ENCODE data around the gene CLDN2.

The CLDN2 gene

GRCh38 chrX:106903856-106904528 lies 16.2 kb upstream of the CLDN2 start:
- no peak overlapping the region for H2BK120ac ChIP-seq (ENCODE audit: low read depth, low read length)
- H3K9ac ChIP-seq (ENCODE audit: low read depth, low read length, poor library complexity): no peak overlapping the region
- no peak overlapping the region for H3K14ac ChIP-seq (ENCODE audit: low read length)
- no peak overlapping the region for H3K4me2 ChIP-seq (ENCODE audit: insufficient read depth, low read length, poor library complexity, severe bottlenecking)
- peak overlapping the region; percentile 70 for H3K27ac ChIP-seq (replicated peaks; ENCODE audit: low read length)
- no peak overlapping the region for H2BK12ac ChIP-seq (ENCODE audit: low read length)
- H4K91ac ChIP-seq (ENCODE audit: low read depth, low read length, poor library complexity): no peak overlapping the region
- no CpG with 5 or more reads among the region's 5 CpGs for WGBS, 2 donors (ENCODE audit: extremely low coverage in 2 of 2, insufficient read length in 2 of 2, insufficient replicate concordance in 1 of 2)
- H3K27me3 ChIP-seq (ENCODE audit: control insufficient read depth in 3 of 3, insufficient read depth in 3 of 3, low read depth in 1 of 3, low read length in 3 of 3): peaks cover 0 to 13% (median 0%) of the 10 kb centered on the region in 3 experiments
- H3K23ac ChIP-seq (ENCODE audit: low read depth, low read length, poor library complexity): no peak overlapping the region
- H3K4me1 ChIP-seq (ENCODE audit: control insufficient read depth in 2 of 2, insufficient read depth in 1 of 2, low read depth in 1 of 2, low read length in 2 of 2): peaks cover 0 to 8% of the 10 kb centered on the region in 2 donors
- H2BK15ac ChIP-seq (ENCODE audit: low read length): no peak overlapping the region
- H3K18ac ChIP-seq (ENCODE audit: low read length): peak overlapping the region; percentile 58
- H4K8ac ChIP-seq (ENCODE audit: low read depth, low read length): no peak overlapping the region
- H2BK5ac ChIP-seq (ENCODE audit: low read length): no peak overlapping the region
- no peak for DNase-seq (ENCODE audit: low spot score)
- no peaks in the 10 kb centered on the region for H3K79me1 ChIP-seq (ENCODE audit: low read depth, low read length)
- no peak overlapping the region for H2AK5ac ChIP-seq (ENCODE audit: low read depth, low read length)
- H3K4ac ChIP-seq (ENCODE audit: low read length): no peak overlapping the region
- H3K4me3 ChIP-seq (ENCODE audit: low read length in 2 of 2): no peak overlapping the region
- H3K9me3 ChIP-seq (replicated peaks in 1 of 2; ENCODE audit: control insufficient read depth in 2 of 2, insufficient read depth in 1 of 2, low read depth in 1 of 2, low read length in 2 of 2): no peaks in the 10 kb centered on the region
- H2AFZ ChIP-seq (ENCODE audit: low read length): no peak overlapping the region
- H3K36me3 ChIP-seq (replicated peaks in 1 of 2; ENCODE audit: control insufficient read depth in 2 of 2, insufficient read depth in 2 of 2, low read length in 2 of 2): no peaks in the 10 kb centered on the region

GRCh38 chrX:106905064-106905708 lies 15.0 kb upstream of the CLDN2 start:
- WGBS, 2 donors (ENCODE audit: extremely low coverage in 2 of 2, insufficient read length in 2 of 2, insufficient replicate concordance in 1 of 2): no CpG with 5 or more reads among the region's 5 CpGs

GRCh38 chrX:106906361-106906760 lies 13.8 kb upstream of the CLDN2 start:
- H3K14ac ChIP-seq (ENCODE audit: low read length): no peak overlapping the region
- H3K79me1 ChIP-seq (ENCODE audit: low read depth, low read length): no peaks in the 10 kb centered on the region
- H2AK5ac ChIP-seq (ENCODE audit: low read depth, low read length): no peak overlapping the region
- H3K9ac ChIP-seq (ENCODE audit: low read depth, low read length, poor library complexity): no peak overlapping the region
- no peak overlapping the region for H4K8ac ChIP-seq (ENCODE audit: low read depth, low read length)
- H4K91ac ChIP-seq (ENCODE audit: low read depth, low read length, poor library complexity): no peak overlapping the region
- H3K18ac ChIP-seq (ENCODE audit: low read length): no peak overlapping the region
- no peaks in the 10 kb centered on the region for H3K36me3 ChIP-seq (replicated peaks in 1 of 2; ENCODE audit: control insufficient read depth in 2 of 2, insufficient read depth in 2 of 2, low read length in 2 of 2)
- H2BK15ac ChIP-seq (ENCODE audit: low read length): no peak overlapping the region
- no peak overlapping the region for H3K4me3 ChIP-seq (ENCODE audit: low read length in 2 of 2)
- no peak overlapping the region for H3K27ac ChIP-seq (replicated peaks; ENCODE audit: low read length)
- H3K4me2 ChIP-seq (ENCODE audit: insufficient read depth, low read length, poor library complexity, severe bottlenecking): no peak overlapping the region
- no peak overlapping the region for H2BK5ac ChIP-seq (ENCODE audit: low read length)
- no peaks in the 10 kb centered on the region for H3K9me3 ChIP-seq (replicated peaks in 1 of 2; ENCODE audit: control insufficient read depth in 2 of 2, insufficient read depth in 1 of 2, low read depth in 1 of 2, low read length in 2 of 2)
- no CpG with 5 or more reads among the region's 6 CpGs for WGBS, 2 donors (ENCODE audit: extremely low coverage in 2 of 2, insufficient read length in 2 of 2, insufficient replicate concordance in 1 of 2)
- H2BK120ac ChIP-seq (ENCODE audit: low read depth, low read length): no peak overlapping the region
- no peak overlapping the region for H2AFZ ChIP-seq (ENCODE audit: low read length)
- no peak overlapping the region for H2BK12ac ChIP-seq (ENCODE audit: low read length)
- H3K27me3 ChIP-seq (ENCODE audit: control insufficient read depth in 3 of 3, insufficient read depth in 3 of 3, low read depth in 1 of 3, low read length in 3 of 3): peaks cover 0 to 14% (median 0%) of the 10 kb centered on the region in 3 experiments
- no peak overlapping the region for H3K23ac ChIP-seq (ENCODE audit: low read depth, low read length, poor library complexity)
- no peak overlapping the region for H3K4ac ChIP-seq (ENCODE audit: low read length)
- H3K4me1 ChIP-seq (ENCODE audit: control insufficient read depth in 2 of 2, insufficient read depth in 1 of 2, low read depth in 1 of 2, low read length in 2 of 2): peaks cover 0 to 8% of the 10 kb centered on the region in 2 donors
- DNase-seq (ENCODE audit: low spot score): no peak

More at GRCh38 chrX:106905064-106905708, 15.0 kb upstream of the CLDN2 start:
- H3K4me1 ChIP-seq (ENCODE audit: control insufficient read depth in 2 of 2, insufficient read depth in 1 of 2, low read depth in 1 of 2, low read length in 2 of 2): peaks cover 0 to 8% of the 10 kb centered on the region in 2 donors
- H2BK15ac ChIP-seq (ENCODE audit: low read length): no peak overlapping the region
- no peak overlapping the region for H2BK12ac ChIP-seq (ENCODE audit: low read length)
- no peak overlapping the region for H3K14ac ChIP-seq (ENCODE audit: low read length)
- H2BK5ac ChIP-seq (ENCODE audit: low read length): no peak overlapping the region
- H3K27me3 ChIP-seq (ENCODE audit: control insufficient read depth in 3 of 3, insufficient read depth in 3 of 3, low read depth in 1 of 3, low read length in 3 of 3): peaks cover 0 to 16% (median 0%) of the 10 kb centered on the region in 3 experiments
- DNase-seq (ENCODE audit: low spot score): no peak
- H3K79me1 ChIP-seq (ENCODE audit: low read depth, low read length): no peaks in the 10 kb centered on the region
- H3K4me3 ChIP-seq (ENCODE audit: low read length in 2 of 2): no peak overlapping the region
- no peak overlapping the region for H2AFZ ChIP-seq (ENCODE audit: low read length)
- H4K91ac ChIP-seq (ENCODE audit: low read depth, low read length, poor library complexity): no peak overlapping the region
- H3K27ac ChIP-seq (replicated peaks; ENCODE audit: low read length): no peak overlapping the region
- H2AK5ac ChIP-seq (ENCODE audit: low read depth, low read length): no peak overlapping the region
- no peaks in the 10 kb centered on the region for H3K9me3 ChIP-seq (replicated peaks in 1 of 2; ENCODE audit: control insufficient read depth in 2 of 2, insufficient read depth in 1 of 2, low read depth in 1 of 2, low read length in 2 of 2)
- H3K23ac ChIP-seq (ENCODE audit: low read depth, low read length, poor library complexity): no peak overlapping the region
- H4K8ac ChIP-seq (ENCODE audit: low read depth, low read length): no peak overlapping the region
- no peaks in the 10 kb centered on the region for H3K36me3 ChIP-seq (replicated peaks in 1 of 2; ENCODE audit: control insufficient read depth in 2 of 2, insufficient read depth in 2 of 2, low read length in 2 of 2)
- H3K4me2 ChIP-seq (ENCODE audit: insufficient read depth, low read length, poor library complexity, severe bottlenecking): no peak overlapping the region
- no peak overlapping the region for H3K4ac ChIP-seq (ENCODE audit: low read length)
- H3K18ac ChIP-seq (ENCODE audit: low read length): no peak overlapping the region
- no peak overlapping the region for H2BK120ac ChIP-seq (ENCODE audit: low read depth, low read length)
- no peak overlapping the region for H3K9ac ChIP-seq (ENCODE audit: low read depth, low read length, poor library complexity)

GRCh38 chrX:106912864-106913263 lies 7.3 kb upstream of the CLDN2 start:
- Histone ChIP-seq H3K27ac (replicated peaks; ENCODE audit: low read length) (no peak overlapping the region), H2BK15ac (ENCODE audit: low read length) (no peak overlapping the region), H2BK120ac (ENCODE audit: low read depth, low read length) (no peak overlapping the region), H3K14ac (ENCODE audit: low read length) (no peak overlapping the region), H2BK12ac (ENCODE audit: low read length) (no peak overlapping the region), H3K79me1 (ENCODE audit: low read depth, low read length) (no peaks in the 10 kb centered on the region), H2AFZ (ENCODE audit: low read length) (no peak overlapping the region), H2AK5ac (ENCODE audit: low read depth, low read length) (no peak overlapping the region), H3K9me3 (replicated peaks in 1 of 2; ENCODE audit: control insufficient read depth in 2 of 2, insufficient read depth in 1 of 2, low read depth in 1 of 2, low read length in 2 of 2) (no peaks in the 10 kb centered on the region), H3K4me3 (ENCODE audit: low read length in 2 of 2) (no peak overlapping the region), H4K8ac (ENCODE audit: low read depth, low read length) (no peak overlapping the region), H3K18ac (ENCODE audit: low read length) (no peak overlapping the region), H3K4me1 (ENCODE audit: control insufficient read depth in 2 of 2, insufficient read depth in 1 of 2, low read depth in 1 of 2, low read length in 2 of 2) (no peaks in the 10 kb centered on the region), H3K4me2 (ENCODE audit: insufficient read depth, low read length, poor library complexity, severe bottlenecking) (no peak overlapping the region), H3K27me3 (ENCODE audit: control insufficient read depth in 3 of 3, insufficient read depth in 3 of 3, low read depth in 1 of 3, low read length in 3 of 3) (peaks cover 0 to 28% (median 0%) of the 10 kb centered on the region in 3 experiments), H2BK5ac (ENCODE audit: low read length) (no peak overlapping the region), H3K4ac (ENCODE audit: low read length) (no peak overlapping the region), H3K23ac (ENCODE audit: low read depth, low read length, poor library complexity) (no peak overlapping the region), H3K9ac (ENCODE audit: low read depth, low read length, poor library complexity) (no peak overlapping the region), H3K36me3 (replicated peaks in 1 of 2; ENCODE audit: control insufficient read depth in 2 of 2, insufficient read depth in 2 of 2, low read length in 2 of 2) (no peaks in the 10 kb centered on the region), H4K91ac (ENCODE audit: low read depth, low read length, poor library complexity) (no peak overlapping the region)
- no peak for DNase-seq (ENCODE audit: low spot score)
- WGBS, 2 donors (ENCODE audit: extremely low coverage in 2 of 2, insufficient read length in 2 of 2, insufficient replicate concordance in 1 of 2): no CpG with 5 or more reads among the region's 2 CpGs
